ENCODE data around the gene LPAR5.
"Not testable (repeated sequence)": the region's sequence is repeated elsewhere in the genome, so short reads cannot be mapped to it uniquely, and the experiment has no call there.

The LPAR5 gene

DNA sequence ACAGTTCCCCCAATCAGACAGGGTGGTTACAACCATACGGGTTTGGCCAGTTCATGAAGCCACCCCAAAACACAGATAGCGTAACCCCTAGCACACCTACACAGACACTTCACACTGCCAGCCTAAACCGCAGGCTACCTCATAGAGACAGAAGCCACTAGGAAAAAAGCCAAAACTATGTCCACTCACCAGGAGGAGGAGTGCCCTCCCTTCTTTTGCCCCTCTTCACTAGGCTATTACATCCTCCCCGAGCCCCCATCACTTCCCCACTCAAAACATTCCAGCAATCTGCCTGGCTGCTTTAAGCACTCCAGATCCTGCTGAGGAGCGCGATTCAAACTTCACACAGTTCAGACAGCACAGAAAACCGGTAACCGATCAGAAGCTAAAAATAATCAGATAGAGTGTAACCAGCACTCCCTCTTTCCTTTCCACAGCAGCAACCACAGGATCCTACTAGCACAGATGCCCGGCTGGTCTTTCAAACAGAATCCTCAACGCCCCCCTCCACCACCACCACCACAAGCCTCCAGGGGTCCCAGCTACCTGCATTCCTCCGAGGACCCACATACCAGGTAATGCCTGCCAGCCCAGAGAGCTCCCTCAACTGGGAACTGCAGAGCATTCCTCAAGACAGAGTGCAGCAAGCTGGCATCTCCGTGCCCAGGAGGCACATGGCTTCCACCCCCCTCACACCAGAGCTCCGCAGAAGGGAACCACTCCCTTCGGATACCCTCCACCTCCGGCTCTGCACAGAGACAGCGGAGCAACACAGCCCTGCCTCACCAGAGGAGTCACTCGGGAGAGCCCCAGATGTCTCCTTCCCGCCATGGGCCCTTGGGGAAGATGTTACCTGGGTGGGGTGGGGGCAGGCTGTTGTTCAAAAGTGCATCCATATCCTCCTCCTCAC lies 30.1 kb downstream of the LPAR5 start:
- peak; percentile 69 for DNase-seq

DNA sequence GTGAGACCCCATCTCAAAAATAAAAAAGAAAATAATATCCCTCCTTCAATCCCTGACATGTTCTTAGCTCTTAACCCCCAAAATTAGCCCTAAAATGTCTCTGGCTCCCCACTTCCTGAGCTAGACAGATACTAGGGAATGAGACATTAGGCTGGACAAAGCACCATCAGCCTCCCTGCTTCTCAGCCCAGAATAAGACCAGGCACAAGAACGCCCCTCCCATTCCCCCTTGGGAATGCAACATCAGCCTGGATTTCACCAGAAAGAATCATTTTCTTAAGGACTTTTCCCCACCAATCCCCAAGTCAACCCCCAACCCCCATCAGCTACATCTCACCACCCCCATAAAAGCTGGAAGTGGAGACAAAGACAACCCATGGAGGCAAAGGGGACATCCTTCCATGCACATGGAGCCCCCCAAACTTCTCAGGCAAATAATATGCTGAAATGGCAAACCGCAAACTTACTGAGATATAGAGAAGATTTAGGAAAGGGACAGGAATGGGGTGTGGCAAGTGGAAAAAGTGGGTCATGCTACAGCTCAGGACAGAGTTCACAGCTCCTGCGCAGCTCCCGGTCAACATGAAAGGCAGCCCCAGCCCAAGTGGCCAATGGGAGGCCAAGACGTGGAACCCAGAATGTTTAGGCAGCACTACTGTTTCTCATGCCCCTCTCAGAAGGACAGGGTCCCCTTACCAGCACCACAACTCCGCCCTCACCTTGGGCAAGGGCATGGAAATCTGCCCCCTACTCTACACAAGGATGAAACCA lies 31.3 kb downstream of the LPAR5 start:
- DNase-seq: no peak

- DNase-seq: peak; percentile 66
Observed at GRCh38 chr12:6603095-6603567, 32.6 kb downstream of the LPAR5 start.

DNA sequence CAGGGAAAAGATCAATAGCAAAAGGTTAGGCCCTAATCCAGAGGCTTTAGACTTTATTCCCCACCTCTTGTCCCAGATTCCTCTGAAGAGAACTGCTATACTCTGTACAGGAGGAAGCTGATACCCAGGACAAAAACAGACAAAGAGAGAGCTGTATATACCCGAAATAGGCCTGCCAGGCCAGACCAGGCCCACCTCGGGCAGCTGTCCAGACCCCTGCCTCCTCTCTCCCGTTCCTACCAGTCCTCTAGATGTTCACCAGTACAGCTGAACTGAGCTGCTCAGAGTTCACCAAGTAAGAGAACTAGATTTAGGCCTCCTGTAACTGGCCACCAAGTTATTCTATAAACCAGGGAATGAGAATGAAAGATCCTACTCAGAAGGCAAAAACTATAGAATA lies 33.2 kb downstream of the LPAR5 start:
- DNase-seq: no peak

- not testable (repeated sequence) for DNase-seq
Observed at GRCh38 chr12:6595673-6596072, 40.1 kb downstream of the LPAR5 start.

GRCh38 chr12:6592087-6592486 lies 43.7 kb downstream of the LPAR5 start:
- no peak for DNase-seq

DNA sequence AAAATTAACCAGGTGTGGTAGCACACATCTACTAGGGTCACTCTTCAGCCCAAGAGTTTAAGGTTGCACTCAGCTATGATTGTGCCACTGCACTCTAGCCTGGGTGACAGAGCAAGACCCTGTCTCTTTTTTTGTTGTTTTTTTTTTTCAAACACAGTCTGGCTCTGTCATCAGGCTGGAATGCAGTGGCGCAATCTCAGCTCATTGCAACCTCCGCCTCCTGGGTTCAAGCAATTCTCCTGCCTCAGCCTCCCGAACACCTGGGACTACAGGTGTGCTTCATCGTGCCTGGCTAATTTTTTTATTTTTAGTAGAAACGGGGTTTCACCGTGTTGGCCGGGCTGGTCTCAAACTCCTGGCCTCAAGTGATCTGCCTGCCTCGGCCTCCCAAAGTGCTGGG lies 49.2 kb downstream of the LPAR5 start:
- DNase-seq: not testable (repeated sequence)

- DNase-seq: no peak
Observed at GRCh38 chr12:6584293-6584692, 51.5 kb downstream of the LPAR5 start.

GRCh38 chr12:6582959-6583358 lies 52.8 kb downstream of the LPAR5 start:
- DNase-seq: no peak

DNA sequence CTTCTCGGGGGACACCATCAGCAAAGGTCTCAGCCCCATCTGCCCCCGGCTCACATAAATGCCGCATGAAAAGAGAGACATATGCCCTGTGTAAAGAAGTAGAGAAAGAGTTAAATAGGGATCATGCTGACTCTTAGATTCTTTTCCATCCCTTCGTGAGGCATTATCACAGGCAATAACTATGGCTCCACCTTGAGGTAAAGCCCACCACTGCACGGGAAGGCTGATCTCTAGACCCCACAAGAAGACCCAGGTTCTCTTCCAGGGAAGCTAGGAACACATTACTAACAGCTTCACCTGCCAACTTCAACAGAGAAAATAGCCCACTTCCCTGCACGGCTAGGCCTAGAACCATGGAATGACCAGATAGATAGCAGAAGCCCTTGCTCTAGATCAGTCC lies 53.6 kb downstream of the LPAR5 start:
- no peak for DNase-seq

- no peak for DNase-seq
Observed at GRCh38 chr12:6575648-6576047, 60.1 kb downstream of the LPAR5 start.

- no peak for DNase-seq
Observed at GRCh38 chr12:6574576-6575295, 61.0 kb downstream of the LPAR5 start.

GRCh38 chr12:6573001-6573400 lies 62.8 kb downstream of the LPAR5 start:
- no peak for DNase-seq

- peak; percentile 53 for DNase-seq
Observed at GRCh38 chr12:6570264-6570887, 65.4 kb downstream of the LPAR5 start.

GRCh38 chr12:6569786-6570185 lies 66.0 kb downstream of the LPAR5 start:
- no peak for DNase-seq

- DNase-seq: no peak
Observed at GRCh38 chr12:6569312-6569711, 66.4 kb downstream of the LPAR5 start.

All from CD4-positive, alpha-beta T cell treated with Interleukin-10 for 1 hour (primary cell).